Prostate gland (tissue), 2 donors: ENCODE measurements around the gene ESRP2. TPM values are rescaled to one million over a fixed set of nuclear protein-coding genes. Genes with fewer than 3 reads are reported as not detected.

Experiments used
- DNase-seq: peaks from one replicate; pipeline ENCODE4 v3.0.0-alpha.2; 2019; ENCODE audit warnings: low spot score
- H3K27ac ChIP-seq, 2 donors: fragments of 200-600 bp; sonication (generic); 2 replicates each; pipeline ENCODE4 v1.5.1; 2017 to 2019
- H3K27me3 ChIP-seq: fragments of 200-600 bp; sonication (generic); replicated peaks from 2 replicates; pipeline ENCODE4 v1.5.1; 2019; ENCODE audit not compliant: insufficient read depth
- H3K36me3 ChIP-seq, 2 donors: fragments of 200-600 bp; sonication (generic); 1 replicate in 1 of 2; 2 replicates in 1 of 2; pipeline versions ENCODE4 v1.5.1 to v1.8.1; 2017 to 2019
- H3K4me1 ChIP-seq: fragments of 200-600 bp; sonication (generic); replicated peaks from 2 replicates; pipeline ENCODE4 v1.5.1; 2019
- H3K4me3 ChIP-seq, 2 donors: fragments of 200-600 bp; sonication (generic); 2 replicates each; pipeline ENCODE4 v1.5.1; 2017 to 2019
- H3K9me3 ChIP-seq: fragments of 200-600 bp; sonication (generic); 2 replicates; pipeline ENCODE4 v1.5.1; 2017
- CTCF ChIP-seq, 4 experiments: fragments of 200-600 bp in 2 of 4; fragments of 450-650 bp in 2 of 4; sonication (generic) in 2 of 4; IDR thresholded peaks; 1 replicate in 3 of 4; 2 replicates in 1 of 4; pipeline ENCODE4 v1.5.1; 2016 to 2019; ENCODE audit warnings: antibody characterized with exemption in 4 of 4, mild to moderate bottlenecking in 2 of 4, moderate library complexity in 2 of 4
- POLR2A ChIP-seq: fragments of 450-650 bp; IDR thresholded peaks from one replicate; pipeline ENCODE4 v1.6.1; 2016; ENCODE audit warnings: antibody characterized with exemption, mild to moderate bottlenecking
- POLR2AphosphoS5 ChIP-seq: sonication (generic); formaldehyde crosslinking; IDR thresholded peaks from one replicate; pipeline ENCODE4 v1.6.1; 2017; ENCODE audit warnings: antibody characterized with exemption
- WGBS: methylation state at CpG from one replicate; pipeline ENCODE4 v1.1.5; 2018; 5-methylcytosine and 5-hydroxymethylcytosine counted together
- intact Hi-C: fragments of 100-400 bp; cut with DNase I; formaldehyde crosslinking; loops from one replicate; pipeline ENCODE4 v1.14.2; 2022
- total RNA-seq, 2 donors: library from RNA; depleted of rRNA; stranded (reverse); fragments of >200 nt; gene quantifications; one replicate each; pipeline ENCODE4 v1.1.0, GENCODE V29; 2016

The ESRP2 gene
- total RNA-seq, 2 donors from 2014 or later, result 24.5 to 48.1 TPM

GRCh38 chr16:68250951-68251350 lies 15.0 kb upstream of the ESRP2 start:
- intact Hi-C loops, result no loop called here
- Histone ChIP-seq H3K27ac (no peak overlapping the region), H3K36me3 (no peaks in the 10 kb centered on the region)

DNA sequence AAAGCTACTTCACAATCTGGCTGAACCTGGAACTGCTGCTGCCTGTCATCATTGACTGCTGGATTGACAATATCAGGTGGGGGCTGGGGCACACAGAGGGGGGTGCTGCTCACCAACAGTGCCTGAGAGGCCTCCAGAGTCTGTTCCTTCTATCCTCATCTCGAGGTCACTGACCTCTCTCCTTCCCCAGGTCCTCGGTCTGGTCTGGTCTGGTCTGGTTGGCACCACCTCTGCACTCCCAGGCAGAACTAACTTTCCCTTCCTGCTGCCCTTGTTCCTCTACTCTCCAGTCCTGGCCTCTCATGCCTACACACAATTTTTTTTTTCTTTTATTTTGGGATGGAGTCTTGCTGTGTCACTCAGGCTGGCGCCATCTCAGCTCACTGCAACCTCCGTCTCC lies 13.4 kb upstream of the ESRP2 start:
- no peak for DNase-seq
- Histone ChIP-seq H3K27me3 (no peaks in the 10 kb centered on the region), H3K4me1 (peaks cover 6% of the 10 kb centered on the region), H3K27ac (no peak overlapping the region), H3K9me3 (no peaks in the 10 kb centered on the region), H3K36me3 (no peaks in the 10 kb centered on the region), H3K4me3 (no peak overlapping the region)
- intact Hi-C loops, result no loop called here
- WGBS, result 86% methylated on average over 4 of the region's 4 CpGs
- TF ChIP-seq POLR2A (no peak), CTCF (IDR thresholded peaks at IDR 0.05) (no peak), POLR2AphosphoS5 (no peak)

More at GRCh38 chr16:68250951-68251350, 15.0 kb upstream of the ESRP2 start:
- 84% methylated on average over 6 of the region's 6 CpGs for WGBS
- H3K4me3 ChIP-seq, result no peak overlapping the region
- no peaks in the 10 kb centered on the region for H3K9me3 ChIP-seq
- no peaks in the 10 kb centered on the region for H3K27me3 ChIP-seq
- no peak for TF ChIP-seq POLR2AphosphoS5
- TF ChIP-seq POLR2A, result no peak
- TF ChIP-seq CTCF (IDR thresholded peaks at IDR 0.05), result no peak
- no peak for DNase-seq
- peaks cover 3% of the 10 kb centered on the region for H3K4me1 ChIP-seq

DNA sequence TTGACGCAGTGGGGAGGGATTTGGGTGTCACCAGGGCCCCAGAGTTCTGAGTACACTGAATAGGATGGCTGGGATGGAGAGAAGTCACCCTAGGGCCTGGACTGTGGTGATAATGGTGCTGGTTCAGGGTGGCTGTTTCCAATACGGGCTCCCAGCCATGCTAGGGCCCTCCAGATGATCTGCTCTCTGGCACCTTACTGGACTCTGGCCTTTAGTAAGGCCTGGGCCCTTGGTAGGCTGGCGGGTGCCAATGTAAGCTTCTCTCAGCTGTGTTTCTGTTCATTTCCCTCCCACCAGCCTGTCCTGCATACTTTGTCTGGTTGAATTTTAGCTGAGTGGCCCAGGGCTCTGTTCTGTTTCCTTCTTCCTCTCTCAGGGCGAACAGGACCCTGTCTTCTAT lies 12.0 kb upstream of the ESRP2 start:
- intact Hi-C loops, result no loop called here
- no peak for TF ChIP-seq CTCF (IDR thresholded peaks at IDR 0.05)
- no peak for TF ChIP-seq POLR2AphosphoS5
- no peak for TF ChIP-seq POLR2A
- H3K27me3 ChIP-seq, result no peaks in the 10 kb centered on the region
- WGBS, result 92% methylated on average over 4 of the region's 4 CpGs
- no peaks in the 10 kb centered on the region for H3K36me3 ChIP-seq
- DNase-seq, result no peak
- H3K9me3 ChIP-seq, result no peaks in the 10 kb centered on the region
- no peak overlapping the region for H3K27ac ChIP-seq
- peaks cover 6% of the 10 kb centered on the region for H3K4me1 ChIP-seq
- H3K4me3 ChIP-seq, result no peak overlapping the region

DNA sequence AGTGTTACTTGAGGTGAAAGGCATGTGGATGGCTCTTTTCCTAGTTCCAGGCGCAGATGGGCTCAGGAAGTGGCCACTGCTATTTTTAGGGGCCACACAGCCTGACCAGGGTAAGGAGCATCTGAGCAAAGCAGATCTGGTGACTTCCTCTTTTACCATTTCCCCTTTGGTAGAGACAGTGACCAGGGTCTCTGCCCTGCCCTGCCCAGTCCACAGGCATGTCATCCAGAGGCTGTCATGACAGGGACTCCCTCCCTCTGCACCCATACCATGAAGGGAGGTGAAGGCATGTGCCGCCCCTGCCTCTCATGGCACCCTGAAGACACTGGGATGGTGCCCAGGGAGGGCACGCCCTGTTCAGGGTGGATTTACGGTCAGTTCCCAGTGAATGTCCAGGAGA lies 11.5 kb upstream of the ESRP2 start:
- Histone ChIP-seq H3K27ac (no peak overlapping the region), H3K4me3 (no peak overlapping the region), H3K36me3 (no peaks in the 10 kb centered on the region), H3K9me3 (no peaks in the 10 kb centered on the region), H3K27me3 (no peaks in the 10 kb centered on the region), H3K4me1 (peaks cover 6% of the 10 kb centered on the region)
- intact Hi-C loops, result no loop called here
- DNase-seq, result no peak
- TF ChIP-seq POLR2AphosphoS5, result no peak
- TF ChIP-seq CTCF (IDR thresholded peaks at IDR 0.05), result no peak
- TF ChIP-seq POLR2A, result no peak
- WGBS, result 83% methylated on average over 4 of the region's 4 CpGs

DNA sequence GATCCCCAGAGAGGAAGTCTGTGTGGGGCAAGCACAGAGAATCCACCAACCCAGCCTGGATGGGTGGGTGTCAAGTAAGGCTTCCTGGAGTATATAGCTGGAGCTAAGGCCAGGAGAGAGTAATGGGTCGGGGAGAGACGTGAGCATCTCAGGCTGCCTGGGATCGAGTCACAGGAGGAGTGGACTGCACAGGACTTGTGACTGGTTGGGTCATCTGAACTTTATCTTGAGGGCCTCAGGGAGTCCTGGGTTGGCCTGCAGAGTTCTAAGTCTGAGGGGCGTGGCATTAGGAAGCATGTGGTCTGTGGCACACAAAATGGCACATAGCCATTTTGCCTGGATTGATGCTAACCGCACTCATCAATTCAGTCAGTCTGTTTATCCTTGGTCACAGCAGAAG lies 10.7 kb upstream of the ESRP2 start:
- H3K4me3 ChIP-seq, result no peak overlapping the region
- intact Hi-C loops, result no loop called here
- no peak for TF ChIP-seq POLR2AphosphoS5
- no peak for TF ChIP-seq POLR2A
- no peak for TF ChIP-seq CTCF (IDR thresholded peaks at IDR 0.05)

More for the DNA sequence above, 10.7 kb upstream of the ESRP2 start:
- peaks cover 6% of the 10 kb centered on the region for H3K4me1 ChIP-seq
- no peak for DNase-seq
- no peaks in the 10 kb centered on the region for H3K36me3 ChIP-seq
- 85% methylated on average over 5 of the region's 5 CpGs for WGBS
- no peak overlapping the region for H3K27ac ChIP-seq
- H3K9me3 ChIP-seq, result no peaks in the 10 kb centered on the region
- no peaks in the 10 kb centered on the region for H3K27me3 ChIP-seq
